Calu3 (cell line): ENCODE measurements around the gene WBP2. TPM values are rescaled to one million over a fixed set of nuclear protein-coding genes. Genes with fewer than 3 reads are reported as not detected.

Source experiments
- BruUV-seq: library from RNA; stranded (reverse); fragments of 400-500 nt; replicated peaks from 2 replicates; lab custom pipeline; 2021; lab: Mats Ljungman, UMichigan
- CTCF ChIA-PET: fragments of 300-600 bp; sonication (Branson Sonifier 250); formaldehyde crosslinking; loops from one replicate; lab custom pipeline; 2022; ENCODE audit warnings: antibody characterized with exemption; lab: Charles Lee
- DNase-seq: peaks from one replicate; pipeline ENCODE4 v3.0.0; 2022
- H3K27ac Mint-ChIP-seq: one replicate; pipeline ENCODE4 v1.8.0; 2022; ENCODE audit warnings: mixed read lengths; ENCODE audit not compliant: unreplicated experiment
- H3K27me3 Mint-ChIP-seq: one replicate; pipeline ENCODE4 v1.8.0; 2022; ENCODE audit warnings: mixed read lengths; ENCODE audit not compliant: unreplicated experiment
- H3K36me3 Mint-ChIP-seq: one replicate; pipeline ENCODE4 v1.8.0; 2022; ENCODE audit warnings: mild to moderate bottlenecking, moderate library complexity, mixed read lengths; ENCODE audit not compliant: insufficient read depth, unreplicated experiment
- H3K4me1 Mint-ChIP-seq: one replicate; pipeline ENCODE4 v1.8.0; 2022; ENCODE audit warnings: mild to moderate bottlenecking, low read depth, mixed read lengths; ENCODE audit not compliant: unreplicated experiment
- H3K4me3 Mint-ChIP-seq: one replicate; pipeline ENCODE4 v1.8.0; 2022; ENCODE audit warnings: mild to moderate bottlenecking, low read depth, moderate library complexity, mixed read lengths; ENCODE audit not compliant: unreplicated experiment
- H3K9me3 Mint-ChIP-seq: one replicate; pipeline ENCODE4 v1.8.0; 2022; ENCODE audit warnings: low read depth, mixed read lengths; ENCODE audit not compliant: unreplicated experiment
- intact Hi-C: fragments of 100-400 bp; cut with micrococcal nuclease; formaldehyde crosslinking; loops from one replicate; pipeline ENCODE4 v1.10.0; 2022; ENCODE audit not compliant: unreplicated experiment
- total RNA-seq: library from RNA; stranded (reverse); gene quantifications from 2 replicates; pipeline ENCODE4 v1.2.3, GENCODE V29; 2022
- TF ChIP-seq, protein P1 (sequence below): fragments of 200-600 bp; IDR thresholded peaks from one replicate; pipeline ENCODE4 v1.8.0; 2022; ENCODE audit warnings: antibody characterized with exemption; ENCODE audit not compliant: unreplicated experiment

The WBP2 gene
- total RNA-seq, 1 experiment from 2014 or later, result 126 TPM

- intact Hi-C loops, result no loop called here
- Mint-ChIP-seq H3K27me3 (no peaks in the 10 kb centered on the region), H3K4me1 (no peaks in the 10 kb centered on the region), H3K27ac (no peak overlapping the region), H3K4me3 (no peak overlapping the region), H3K9me3 (no peaks in the 10 kb centered on the region), H3K36me3 (peaks cover 71% of the 10 kb centered on the region)
- TF ChIP-seq, protein P1, sequence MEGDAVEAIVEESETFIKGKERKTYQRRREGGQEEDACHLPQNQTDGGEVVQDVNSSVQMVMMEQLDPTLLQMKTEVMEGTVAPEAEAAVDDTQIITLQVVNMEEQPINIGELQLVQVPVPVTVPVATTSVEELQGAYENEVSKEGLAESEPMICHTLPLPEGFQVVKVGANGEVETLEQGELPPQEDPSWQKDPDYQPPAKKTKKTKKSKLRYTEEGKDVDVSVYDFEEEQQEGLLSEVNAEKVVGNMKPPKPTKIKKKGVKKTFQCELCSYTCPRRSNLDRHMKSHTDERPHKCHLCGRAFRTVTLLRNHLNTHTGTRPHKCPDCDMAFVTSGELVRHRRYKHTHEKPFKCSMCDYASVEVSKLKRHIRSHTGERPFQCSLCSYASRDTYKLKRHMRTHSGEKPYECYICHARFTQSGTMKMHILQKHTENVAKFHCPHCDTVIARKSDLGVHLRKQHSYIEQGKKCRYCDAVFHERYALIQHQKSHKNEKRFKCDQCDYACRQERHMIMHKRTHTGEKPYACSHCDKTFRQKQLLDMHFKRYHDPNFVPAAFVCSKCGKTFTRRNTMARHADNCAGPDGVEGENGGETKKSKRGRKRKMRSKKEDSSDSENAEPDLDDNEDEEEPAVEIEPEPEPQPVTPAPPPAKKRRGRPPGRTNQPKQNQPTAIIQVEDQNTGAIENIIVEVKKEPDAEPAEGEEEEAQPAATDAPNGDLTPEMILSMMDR, result no peak
- no TSS peak for BruUV-seq
- CTCF ChIA-PET, result no interaction called here
- DNase-seq, result no peak
Measured at GRCh38 chr17:75834928-75835653, 20.0 kb downstream of the WBP2 start.

DNA sequence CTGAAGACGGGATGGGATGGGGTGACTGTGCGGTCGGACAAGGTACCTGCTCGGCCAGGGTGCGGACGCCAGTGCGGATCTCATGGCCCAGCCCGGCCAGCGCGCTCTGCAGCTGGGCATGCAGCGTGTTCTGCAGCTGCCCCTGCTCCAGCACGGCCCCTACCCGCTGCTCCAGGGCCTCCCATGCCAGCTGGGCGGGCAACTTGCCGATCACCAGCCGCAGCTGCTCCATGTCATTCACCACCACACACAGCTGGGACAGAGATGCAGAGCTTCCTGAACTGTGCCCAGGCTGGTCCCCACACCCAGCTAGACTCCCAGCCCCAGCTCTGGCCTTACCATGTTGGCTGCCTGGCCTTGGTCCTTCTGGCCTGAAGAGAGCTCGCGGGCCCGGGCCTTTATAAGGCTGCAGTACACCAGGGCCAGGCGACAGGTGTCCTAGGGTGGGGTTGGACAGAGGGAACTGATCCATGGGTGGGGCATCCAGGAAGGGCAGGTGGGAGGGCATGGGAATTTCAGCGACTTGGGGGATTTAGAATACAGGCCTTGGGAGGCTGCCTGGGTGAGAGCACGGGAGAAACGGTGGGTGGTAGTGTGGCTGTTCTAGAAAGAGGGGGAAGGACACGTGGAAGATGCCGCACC, 20.7 kb downstream of the WBP2 start:
- no TSS peak for BruUV-seq
- no peaks in the 10 kb centered on the region for H3K27me3 Mint-ChIP-seq
- no peak for DNase-seq
- intact Hi-C loops, result no loop called here
- CTCF ChIA-PET, result no interaction called here
- H3K9me3 Mint-ChIP-seq, result no peaks in the 10 kb centered on the region
- H3K4me1 Mint-ChIP-seq, result no peaks in the 10 kb centered on the region
- peaks cover 72% of the 10 kb centered on the region for H3K36me3 Mint-ChIP-seq
- no peak overlapping the region for H3K4me3 Mint-ChIP-seq
- TF ChIP-seq, protein P1, result no peak
- H3K27ac Mint-ChIP-seq, result no peak overlapping the region

DNA sequence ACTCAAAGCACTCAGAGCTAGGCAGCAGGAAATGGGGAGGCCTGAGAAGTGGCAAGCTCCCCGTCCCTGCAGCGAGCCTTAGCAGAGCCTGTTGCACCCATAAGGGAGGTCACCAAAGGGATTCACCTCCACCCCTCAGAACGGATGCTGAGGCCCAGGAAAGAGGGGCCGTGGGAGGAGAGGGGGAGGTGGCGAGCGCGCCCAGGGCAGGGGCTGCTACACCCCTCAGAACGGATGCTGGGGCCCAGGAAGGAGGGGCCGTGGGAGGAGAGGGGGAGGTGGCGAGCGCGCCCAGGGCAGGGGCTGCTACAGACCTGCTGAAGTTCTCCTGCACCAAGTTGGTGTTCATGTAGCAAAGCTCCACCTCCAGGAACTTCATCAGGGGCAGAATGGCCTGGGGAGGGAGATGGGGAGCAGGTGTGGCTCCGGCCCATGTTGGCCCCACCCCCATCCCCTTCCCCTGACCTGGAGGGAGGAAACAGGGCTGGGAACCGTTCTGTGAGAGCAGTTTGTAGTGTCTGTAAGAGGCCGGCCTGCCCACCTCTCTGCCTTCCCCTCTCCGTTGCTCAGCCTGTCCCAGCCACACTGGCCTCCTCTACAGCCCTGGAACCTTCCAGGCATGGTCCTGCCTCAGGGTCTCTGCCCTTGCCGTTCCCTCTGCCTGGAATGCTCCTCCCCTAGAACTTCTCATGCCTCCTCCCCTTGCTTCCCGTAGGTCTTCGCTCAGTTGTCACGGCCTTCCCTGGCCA, 22.3 kb downstream of the WBP2 start:
- TF ChIP-seq, protein P1, result no peak
- intact Hi-C loops, result no loop called here
- no peak for DNase-seq
- H3K27me3 Mint-ChIP-seq, result no peaks in the 10 kb centered on the region
- peak overlapping the region; percentile 6 for H3K27ac Mint-ChIP-seq
- H3K36me3 Mint-ChIP-seq, result peaks cover 57% of the 10 kb centered on the region
- no peaks in the 10 kb centered on the region for H3K9me3 Mint-ChIP-seq
- H3K4me1 Mint-ChIP-seq, result no peaks in the 10 kb centered on the region
- CTCF ChIA-PET, result no interaction called here
- no TSS peak for BruUV-seq
- no peak overlapping the region for H3K4me3 Mint-ChIP-seq

DNA sequence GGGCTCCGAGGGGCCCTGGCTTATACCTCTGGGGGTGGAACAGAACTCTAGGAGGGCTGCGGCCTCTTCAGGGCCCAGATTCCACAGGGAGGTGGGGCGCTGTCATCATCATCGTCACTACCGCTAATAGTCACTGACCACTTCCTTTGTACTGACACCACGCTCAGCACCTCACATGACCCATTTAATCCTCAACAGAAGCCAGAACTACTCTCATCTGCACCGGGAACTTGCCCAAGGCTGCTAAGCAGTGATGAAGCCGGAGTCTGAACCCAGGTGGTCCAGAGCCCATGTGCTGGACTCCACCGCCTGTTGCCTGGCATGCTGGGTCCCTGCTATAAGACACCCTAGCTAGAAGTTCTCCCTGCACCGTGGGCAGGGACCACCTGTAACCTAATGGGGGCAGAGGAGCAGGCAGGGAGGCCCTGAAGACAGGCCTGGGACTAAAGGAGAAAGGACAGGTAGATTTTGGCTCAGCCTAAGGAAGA, 22.9 kb downstream of the WBP2 start:
- TF ChIP-seq, protein P1, result no peak
- intact Hi-C loops, result no loop called here
- CTCF ChIA-PET, result no interaction called here
- BruUV-seq, result no TSS peak
- DNase-seq, result no peak
- H3K9me3 Mint-ChIP-seq, result no peaks in the 10 kb centered on the region
- H3K4me3 Mint-ChIP-seq, result no peak overlapping the region
- H3K27me3 Mint-ChIP-seq, result no peaks in the 10 kb centered on the region
- H3K36me3 Mint-ChIP-seq, result peaks cover 56% of the 10 kb centered on the region
- H3K27ac Mint-ChIP-seq, result no peak overlapping the region
- no peaks in the 10 kb centered on the region for H3K4me1 Mint-ChIP-seq
